GM13977 (cell line): ENCODE results near the gene PSMG3.

Experiments used
- DNase-seq: peaks from one replicate; pipeline ENCODE4 v3.0.0; 2012; ENCODE audit warnings: low spot score
- in situ Hi-C: fragments of 300-500 bp; cut with MboI; formaldehyde crosslinking; loops from one replicate; pipeline ENCODE4 v1.12.0; 2022; ENCODE audit warnings: low sequenced_read_pairs, low pct_unique_long_range_greater_than_20kb, mixed read lengths, inconsistent platforms; ENCODE audit not compliant: unreplicated experiment
- TF ChIP-seq, protein P1 (sequence below): IDR thresholded peaks from 2 replicates; pipeline ENCODE4 v1.5.1; 2012; ENCODE audit warnings: mild to moderate bottlenecking, control low read depth; ENCODE audit not compliant: insufficient read depth; ENCODE audit errors: extremely low read depth, missing control alignments

Gene PSMG3

GRCh38 chr7:1550005-1550845 lies 19.6 kb downstream of the PSMG3 start:
- in situ Hi-C loops = loop anchor here (25.0 kb wide), 1 partner anchor 787 kb away; no protein-coding TSS in a partner anchor
- TF ChIP-seq, protein P1, sequence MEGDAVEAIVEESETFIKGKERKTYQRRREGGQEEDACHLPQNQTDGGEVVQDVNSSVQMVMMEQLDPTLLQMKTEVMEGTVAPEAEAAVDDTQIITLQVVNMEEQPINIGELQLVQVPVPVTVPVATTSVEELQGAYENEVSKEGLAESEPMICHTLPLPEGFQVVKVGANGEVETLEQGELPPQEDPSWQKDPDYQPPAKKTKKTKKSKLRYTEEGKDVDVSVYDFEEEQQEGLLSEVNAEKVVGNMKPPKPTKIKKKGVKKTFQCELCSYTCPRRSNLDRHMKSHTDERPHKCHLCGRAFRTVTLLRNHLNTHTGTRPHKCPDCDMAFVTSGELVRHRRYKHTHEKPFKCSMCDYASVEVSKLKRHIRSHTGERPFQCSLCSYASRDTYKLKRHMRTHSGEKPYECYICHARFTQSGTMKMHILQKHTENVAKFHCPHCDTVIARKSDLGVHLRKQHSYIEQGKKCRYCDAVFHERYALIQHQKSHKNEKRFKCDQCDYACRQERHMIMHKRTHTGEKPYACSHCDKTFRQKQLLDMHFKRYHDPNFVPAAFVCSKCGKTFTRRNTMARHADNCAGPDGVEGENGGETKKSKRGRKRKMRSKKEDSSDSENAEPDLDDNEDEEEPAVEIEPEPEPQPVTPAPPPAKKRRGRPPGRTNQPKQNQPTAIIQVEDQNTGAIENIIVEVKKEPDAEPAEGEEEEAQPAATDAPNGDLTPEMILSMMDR = no peak

DNA sequence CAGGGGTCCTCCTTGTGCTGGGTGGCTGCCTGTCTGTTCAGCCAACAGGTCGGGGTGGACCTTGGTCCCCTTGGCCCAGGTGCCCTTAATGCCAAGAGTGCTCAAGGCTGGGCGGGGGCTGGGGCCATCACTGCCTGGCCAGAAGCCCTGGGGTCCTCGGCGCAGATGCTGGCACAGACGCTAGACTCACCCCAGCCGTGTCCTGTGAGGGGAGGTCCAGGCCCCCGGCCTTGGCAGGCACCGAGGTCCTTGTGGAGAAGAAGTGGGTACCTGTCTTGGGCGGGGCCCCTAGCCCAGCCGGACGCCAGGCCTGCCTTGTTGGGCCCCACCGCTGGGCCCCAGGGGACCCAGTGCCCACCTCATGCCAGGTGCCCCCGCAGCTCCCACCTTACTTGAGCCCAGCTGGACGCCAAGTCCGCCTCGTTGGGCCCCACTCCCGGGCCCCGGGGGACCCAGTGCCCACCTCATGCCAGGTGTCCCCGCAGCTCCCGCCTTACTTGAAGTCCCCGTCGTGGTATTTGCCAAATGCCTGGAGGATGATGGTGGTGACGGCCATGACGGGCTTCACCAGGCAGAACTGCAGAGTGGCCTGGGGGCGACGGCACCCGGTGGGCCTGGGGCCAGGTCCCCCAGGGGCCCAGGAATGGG lies 20.4 kb downstream of the PSMG3 start:
- in situ Hi-C loops = loop anchor here (25.0 kb wide), 1 partner anchor 788 kb away; no protein-coding TSS in a partner anchor
- TF ChIP-seq, protein P1 = no peak
- no peak for DNase-seq

More at GRCh38 chr7:1550005-1550845, 19.6 kb downstream of the PSMG3 start:
- DNase-seq = no peak

DNA sequence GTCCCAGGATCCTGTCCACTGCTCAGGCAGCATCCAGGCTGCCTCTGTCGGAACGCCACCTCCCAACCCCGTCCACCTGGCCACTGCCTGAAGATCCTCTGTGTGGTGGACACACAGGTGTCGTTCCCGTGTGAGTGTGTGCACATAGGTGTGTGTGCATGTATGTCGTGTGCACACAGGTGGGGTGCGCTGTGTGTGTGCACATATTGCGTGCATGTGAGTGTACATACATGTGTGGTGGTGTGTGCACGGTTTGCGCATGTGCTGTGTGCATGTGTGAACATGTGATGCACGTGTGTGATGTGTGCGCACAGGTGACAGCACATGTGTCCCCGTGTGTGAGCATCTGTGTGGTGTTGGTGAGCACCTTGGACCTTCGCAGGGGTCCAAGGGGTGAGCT lies 20.9 kb downstream of the PSMG3 start:
- no peak for DNase-seq
- in situ Hi-C loops = no loop called here
- TF ChIP-seq, protein P1 = no peak

DNA sequence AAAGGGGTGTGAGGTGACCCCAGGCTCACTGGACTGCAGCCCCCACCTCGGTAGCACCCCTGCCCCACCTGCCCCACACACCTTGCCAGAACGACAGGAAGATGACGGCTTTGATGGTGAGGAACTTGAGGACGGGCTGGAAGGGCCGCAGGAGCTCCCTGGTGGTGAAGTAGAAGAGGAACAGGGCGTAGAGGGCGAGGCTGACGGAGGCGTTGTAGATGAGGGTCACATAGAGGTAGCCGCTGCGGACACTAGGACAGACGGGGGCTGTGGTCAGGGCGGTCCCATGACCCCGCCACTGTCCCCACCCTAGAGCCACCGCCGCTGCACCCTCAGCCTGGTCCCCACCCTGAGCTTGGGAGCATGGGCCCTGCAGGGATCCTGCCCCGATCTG lies 21.4 kb downstream of the PSMG3 start:
- in situ Hi-C loops = no loop called here
- no peak for DNase-seq
- TF ChIP-seq, protein P1 = no peak

DNA sequence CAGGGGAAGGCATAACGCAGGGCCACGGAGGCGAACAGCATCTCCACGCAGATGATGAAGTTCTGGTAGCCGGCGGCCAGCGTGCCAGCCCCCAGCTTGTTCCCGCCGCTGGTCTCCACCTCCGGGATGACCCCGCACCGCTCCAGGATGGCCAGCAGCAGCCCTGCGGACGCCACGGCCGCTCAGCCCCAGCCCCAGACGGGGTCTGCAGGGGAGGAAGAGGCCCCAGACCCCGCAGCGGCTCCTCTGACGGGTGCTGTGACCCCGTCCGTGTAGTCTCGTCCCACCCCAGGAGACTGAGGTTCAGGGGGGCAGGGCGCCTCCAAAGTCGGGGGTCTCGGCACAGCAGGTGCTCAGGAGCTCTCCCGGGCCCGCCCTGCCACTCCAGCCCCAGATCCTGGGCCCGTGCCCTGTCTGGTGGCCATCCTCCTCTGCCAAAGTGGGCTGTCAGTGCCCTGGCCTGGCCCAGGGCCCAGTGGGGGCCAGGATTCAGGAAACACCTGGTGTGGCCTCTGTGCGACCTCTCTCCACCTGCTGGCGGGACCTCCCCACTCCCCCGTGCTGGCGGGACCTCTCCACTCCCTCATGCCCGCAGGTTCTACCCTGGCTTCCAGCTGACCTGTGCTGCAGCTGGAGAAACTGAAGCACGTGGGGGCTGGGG lies 21.9 kb downstream of the PSMG3 start:
- in situ Hi-C loops = no loop called here
- TF ChIP-seq, protein P1 = no peak
- DNase-seq = no peak

GRCh38 chr7:1546909-1547776 lies 22.7 kb downstream of the PSMG3 start:
- in situ Hi-C loops = no loop called here
- no peak for DNase-seq
- TF ChIP-seq, protein P1 = no peak
